A673 (cell line): ENCODE data around the gene ARID3A. TPM values are rescaled to one million over a fixed set of nuclear protein-coding genes. Genes with fewer than 3 reads are reported as not detected.

ENCODE experiments used
- BruUV-seq: library from RNA; stranded (reverse); fragments of 400-500 nt; replicated peaks from 2 replicates; lab custom pipeline; 2021; lab: Mats Ljungman, UMichigan
- CTCF ChIA-PET: fragments of 300-600 bp; sonication (Branson Sonifier 250); formaldehyde crosslinking; loops from one replicate; lab custom pipeline; 2022; ENCODE audit warnings: antibody characterized with exemption; lab: Charles Lee
- POLR2A ChIA-PET: fragments of 300-600 bp; sonication (Branson Sonifier 250); formaldehyde crosslinking; loops from one replicate; lab custom pipeline; 2022; ENCODE audit warnings: antibody characterized with exemption; ENCODE audit not compliant: low non-redundant PET; lab: Charles Lee
- DNase-seq: peaks from one replicate; pipeline ENCODE4 v3.0.0-alpha.2; 2015; ENCODE audit warnings: low spot score
- H3K27ac ChIP-seq: fragments of 200-600 bp; sonication (generic); 2 replicates; pipeline ENCODE4 v1.5.1; 2016; ENCODE audit warnings: mixed run types, low read depth, mild to moderate bottlenecking, mixed read lengths, antibody characterized with exemption, low read length; ENCODE audit not compliant: poor library complexity, severe bottlenecking
- H3K27me3 ChIP-seq: fragments of 200-600 bp; sonication (generic); replicated peaks from 2 replicates; pipeline ENCODE4 v1.6.1; 2017; ENCODE audit warnings: mixed run types, low read depth, mild to moderate bottlenecking, mixed read lengths, antibody characterized with exemption, low read length; ENCODE audit not compliant: insufficient read depth, poor library complexity
- H3K36me3 ChIP-seq: fragments of 200-600 bp; sonication (generic); 2 replicates; pipeline ENCODE4 v1.6.1; 2016; ENCODE audit warnings: mixed run types, mild to moderate bottlenecking, mixed read lengths, antibody characterized with exemption, low read length; ENCODE audit not compliant: insufficient read depth, poor library complexity, severe bottlenecking
- H3K4me1 ChIP-seq: fragments of 200-600 bp; sonication (generic); 2 replicates; pipeline ENCODE4 v1.6.1; 2017; ENCODE audit warnings: mixed run types, mild to moderate bottlenecking, mixed read lengths, antibody characterized with exemption, low read length; ENCODE audit not compliant: insufficient read depth, poor library complexity, severe bottlenecking
- H3K4me3 ChIP-seq: fragments of 200-600 bp; sonication (generic); 2 replicates; pipeline ENCODE4 v1.5.1; 2016; ENCODE audit warnings: low read depth, mixed run types, mild to moderate bottlenecking, mixed read lengths, low read length; ENCODE audit not compliant: poor library complexity, severe bottlenecking
- H3K9me3 ChIP-seq: fragments of 200-600 bp; sonication (generic); 2 replicates; pipeline ENCODE4 v1.6.1; 2016; ENCODE audit warnings: mixed run types, low read depth, mild to moderate bottlenecking, mixed read lengths, antibody characterized with exemption, low read length; ENCODE audit not compliant: poor library complexity, severe bottlenecking
- CTCF ChIP-seq: fragments of 300-800, 200-600 bp; sonication (generic); conservative IDR thresholded peaks from 2 replicates; pipeline ENCODE4 v1.5.1; 2017; ENCODE audit warnings: low read depth, mild to moderate bottlenecking, antibody characterized with exemption, low read length, moderate library complexity, mixed read lengths
- EZH2 ChIP-seq: fragments of 200-600 bp; sonication (generic); IDR thresholded peaks from 2 replicates; pipeline ENCODE4 v1.6.1; 2017; ENCODE audit warnings: borderline replicate concordance, low read depth, mild to moderate bottlenecking, mixed read lengths, antibody characterized with exemption, low read length; ENCODE audit not compliant: poor library complexity, severe bottlenecking
- intact Hi-C: fragments of 100-400 bp; cut with micrococcal nuclease; formaldehyde crosslinking; loops from one replicate; pipeline ENCODE4 v1.10.0; 2022; ENCODE audit not compliant: unreplicated experiment
- total RNA-seq: library from RNA; stranded (reverse); gene quantifications from 2 replicates; pipeline ENCODE4 v1.2.3, GENCODE V29; 2021

ARID3A gene
- total RNA-seq, 1 experiment from 2014 or later, result 19.6 TPM

DNA sequence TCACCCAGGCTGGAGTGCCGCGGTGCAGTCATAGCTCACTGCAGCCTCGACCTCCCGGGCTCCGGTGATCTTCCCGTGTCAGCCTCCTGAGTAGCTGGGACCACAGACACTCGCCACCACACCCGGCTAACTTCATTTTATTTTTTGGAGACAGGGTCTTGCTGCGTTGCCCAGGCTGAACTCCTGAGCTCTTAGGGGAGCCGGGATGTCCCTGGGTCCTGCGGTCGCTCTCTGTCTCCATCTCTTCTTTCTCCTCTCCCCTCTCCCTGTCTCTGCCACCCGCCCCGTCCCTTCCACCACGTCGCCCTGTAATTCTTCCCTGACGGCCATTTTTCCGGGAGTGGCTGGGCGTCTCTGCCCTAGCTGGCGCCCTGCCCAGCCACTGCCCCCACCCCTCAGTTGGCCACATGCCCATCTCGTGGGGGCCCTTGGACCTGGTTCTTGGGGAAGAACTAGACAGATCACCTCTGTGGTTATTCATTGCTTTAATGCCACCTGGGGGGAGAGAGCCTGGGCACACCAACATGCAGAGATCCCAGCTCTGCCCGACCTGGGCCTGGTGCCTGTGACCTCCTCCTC is 18.9 kb downstream of the ARID3A start:
- CTCF ChIA-PET, result no interaction called here
- TF ChIP-seq EZH2 (no peak), CTCF (no peak)
- POLR2A ChIA-PET, result interaction anchor here (0.6 kb wide), 1 partner anchor 293 kb away, joined by 9 read pairs; no protein-coding TSS in a partner anchor
- intact Hi-C loops, result no loop called here
- Histone ChIP-seq H3K4me3 (no peak overlapping the region), H3K9me3 (no peaks in the 10 kb centered on the region), H3K27me3 (no peaks in the 10 kb centered on the region), H3K4me1 (peaks cover 14% of the 10 kb centered on the region), H3K27ac (no peak overlapping the region), H3K36me3 (no peaks in the 10 kb centered on the region)
- no peak for DNase-seq
- BruUV-seq, result no TSS peak

DNA sequence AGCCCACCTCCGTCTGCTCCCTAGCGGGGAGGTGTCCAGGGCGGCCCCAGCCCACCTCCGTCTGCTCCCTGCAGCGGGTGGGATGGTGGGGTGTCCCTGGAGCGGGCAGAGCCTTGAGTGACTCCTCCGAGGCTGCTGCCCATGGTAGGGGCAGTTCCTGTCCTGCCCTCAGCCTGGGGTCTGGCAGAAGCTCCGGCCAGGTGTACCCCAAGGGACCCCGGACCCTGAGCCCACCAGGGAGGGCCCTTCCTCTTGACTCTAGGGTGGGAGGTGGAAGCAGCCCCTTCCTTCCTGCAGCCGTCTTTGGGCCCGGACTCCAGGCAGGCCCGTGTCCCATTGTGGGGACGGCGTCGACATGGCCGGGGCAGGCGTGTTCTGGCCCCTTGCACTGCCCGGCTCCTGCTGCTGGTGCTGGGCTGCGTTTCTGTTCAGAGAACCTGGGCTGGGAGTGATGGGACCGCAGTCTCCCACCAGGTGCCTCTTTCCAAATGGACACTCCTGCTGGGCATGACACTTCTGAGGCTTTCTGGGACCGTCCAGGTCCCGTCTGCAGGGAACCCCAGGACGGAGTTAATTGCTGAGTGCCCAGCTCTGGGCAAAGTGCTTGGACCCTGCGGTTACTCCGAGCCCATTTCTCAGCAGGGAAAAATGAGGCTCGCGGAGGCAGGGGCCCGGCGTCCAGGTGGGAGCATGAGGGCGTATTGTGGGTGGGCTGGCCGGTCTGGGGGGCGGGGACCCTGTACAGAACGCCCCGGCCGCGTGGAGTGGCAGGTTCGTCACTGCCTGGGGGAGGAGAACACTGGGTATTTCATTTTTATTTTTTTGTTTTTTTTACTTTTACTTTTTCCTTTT is 19.8 kb downstream of the ARID3A start:
- TF ChIP-seq EZH2, result no peak
- TF ChIP-seq CTCF, result no peak
- no peaks in the 10 kb centered on the region for H3K27me3 ChIP-seq
- H3K9me3 ChIP-seq, result no peaks in the 10 kb centered on the region
- no peaks in the 10 kb centered on the region for H3K36me3 ChIP-seq
- no peak overlapping the region for H3K27ac ChIP-seq
- ChIA-PET POLR2A (no interaction called here), CTCF (no interaction called here)
- no TSS peak for BruUV-seq
- peaks cover 10% of the 10 kb centered on the region for H3K4me1 ChIP-seq
- intact Hi-C loops, result no loop called here
- DNase-seq, result no peak
- no peak overlapping the region for H3K4me3 ChIP-seq

- Histone ChIP-seq H3K9me3 (no peaks in the 10 kb centered on the region), H3K27ac (no peak overlapping the region), H3K36me3 (no peaks in the 10 kb centered on the region), H3K27me3 (no peaks in the 10 kb centered on the region), H3K4me3 (no peak overlapping the region), H3K4me1 (no peaks in the 10 kb centered on the region)
- ChIA-PET CTCF (no interaction called here), POLR2A (no interaction called here)
- no TSS peak for BruUV-seq
- intact Hi-C loops, result no loop called here
- TF ChIP-seq CTCF (no peak), EZH2 (no peak)
- DNase-seq, result no peak
Observed at GRCh38 chr19:947090-947706, 21.4 kb downstream of the ARID3A start.
